ENCODE data around the gene CALML6.

- TF ChIP-seq, protein P1, sequence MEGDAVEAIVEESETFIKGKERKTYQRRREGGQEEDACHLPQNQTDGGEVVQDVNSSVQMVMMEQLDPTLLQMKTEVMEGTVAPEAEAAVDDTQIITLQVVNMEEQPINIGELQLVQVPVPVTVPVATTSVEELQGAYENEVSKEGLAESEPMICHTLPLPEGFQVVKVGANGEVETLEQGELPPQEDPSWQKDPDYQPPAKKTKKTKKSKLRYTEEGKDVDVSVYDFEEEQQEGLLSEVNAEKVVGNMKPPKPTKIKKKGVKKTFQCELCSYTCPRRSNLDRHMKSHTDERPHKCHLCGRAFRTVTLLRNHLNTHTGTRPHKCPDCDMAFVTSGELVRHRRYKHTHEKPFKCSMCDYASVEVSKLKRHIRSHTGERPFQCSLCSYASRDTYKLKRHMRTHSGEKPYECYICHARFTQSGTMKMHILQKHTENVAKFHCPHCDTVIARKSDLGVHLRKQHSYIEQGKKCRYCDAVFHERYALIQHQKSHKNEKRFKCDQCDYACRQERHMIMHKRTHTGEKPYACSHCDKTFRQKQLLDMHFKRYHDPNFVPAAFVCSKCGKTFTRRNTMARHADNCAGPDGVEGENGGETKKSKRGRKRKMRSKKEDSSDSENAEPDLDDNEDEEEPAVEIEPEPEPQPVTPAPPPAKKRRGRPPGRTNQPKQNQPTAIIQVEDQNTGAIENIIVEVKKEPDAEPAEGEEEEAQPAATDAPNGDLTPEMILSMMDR (IDR thresholded peaks at IDR 0.05): no peak
- no peak for TF ChIP-seq POLR2A (IDR thresholded peaks at IDR 0.05)
- no peak for TF ChIP-seq POLR2AphosphoS5 (IDR thresholded peaks at IDR 0.05)
Observed at GRCh38 chr1:1963570-1963969, 48.5 kb downstream of the CALML6 start.

Data from breast epithelium (tissue), 3 donors.